Chondrocyte (in vitro differentiated cells): ENCODE results near the gene DISC1. TPM values are rescaled to one million over a fixed set of nuclear protein-coding genes. Genes with fewer than 3 reads are reported as not detected.

ENCODE experiments used
- DNase-seq: peaks from one replicate; pipeline ENCODE4 v3.0.0; 2021; ENCODE audit warnings: mixed read lengths, low spot score
- H3K27ac Mint-ChIP-seq: one replicate; pipeline ENCODE4 v1.8.0; 2021; ENCODE audit warnings: mild to moderate bottlenecking, moderate library complexity, mixed read lengths; ENCODE audit not compliant: unreplicated experiment
- H3K27me3 Mint-ChIP-seq: 2 replicates; pipeline ENCODE4 v1.8.0; 2021; ENCODE audit warnings: low read depth, mixed read lengths
- H3K36me3 Mint-ChIP-seq: 2 replicates; pipeline ENCODE4 v1.8.0; 2021; ENCODE audit warnings: low read depth, mixed read lengths
- H3K4me1 Mint-ChIP-seq: 2 replicates; pipeline ENCODE4 v1.8.0; 2021; ENCODE audit warnings: low read depth, mild to moderate bottlenecking, mixed read lengths
- H3K4me3 Mint-ChIP-seq: one replicate; pipeline ENCODE4 v1.8.0; 2021; ENCODE audit warnings: mild to moderate bottlenecking, moderate library complexity, mixed read lengths; ENCODE audit not compliant: unreplicated experiment
- H3K9me3 Mint-ChIP-seq: 2 replicates; pipeline ENCODE4 v1.8.0; 2021; ENCODE audit warnings: low read depth, mixed read lengths
- CTCF ChIP-seq: fragments of 200-600 bp; sonication (generic); IDR thresholded peaks from 2 replicates; pipeline ENCODE4 v1.5.0; 2021; ENCODE audit warnings: antibody characterized with exemption, mild to moderate bottlenecking, moderate library complexity
- total RNA-seq: library from RNA; stranded (reverse); gene quantifications from 3 replicates; pipeline ENCODE4 v1.2.1, GENCODE V29; 2021

Gene DISC1
- total RNA-seq, 1 donor from 2014 or later: 5.0 TPM

GRCh38 chr1:231853588-231854207 lies 227.1 kb downstream of the DISC1 start:
- no peak for DNase-seq
- H3K36me3 Mint-ChIP-seq: no peaks in the 10 kb centered on the region
- H3K27ac Mint-ChIP-seq: no peak overlapping the region
- no peaks in the 10 kb centered on the region for H3K4me1 Mint-ChIP-seq
- H3K9me3 Mint-ChIP-seq: no peaks in the 10 kb centered on the region
- no peak for TF ChIP-seq CTCF
- H3K4me3 Mint-ChIP-seq: no peak overlapping the region
- no peaks in the 10 kb centered on the region for H3K27me3 Mint-ChIP-seq

GRCh38 chr1:231855361-231855760 lies 228.8 kb downstream of the DISC1 start:
- Mint-ChIP-seq H3K27ac (no peak overlapping the region), H3K36me3 (no peaks in the 10 kb centered on the region), H3K4me1 (no peaks in the 10 kb centered on the region), H3K27me3 (no peaks in the 10 kb centered on the region), H3K4me3 (no peak overlapping the region), H3K9me3 (no peaks in the 10 kb centered on the region)
- DNase-seq: no peak
- TF ChIP-seq CTCF: no peak

- Mint-ChIP-seq H3K27me3 (no peaks in the 10 kb centered on the region), H3K9me3 (no peaks in the 10 kb centered on the region), H3K4me1 (peaks cover 2% of the 10 kb centered on the region), H3K27ac (no peak overlapping the region), H3K4me3 (no peak overlapping the region), H3K36me3 (no peaks in the 10 kb centered on the region)
- no peak for TF ChIP-seq CTCF
- DNase-seq: no peak
Measured at GRCh38 chr1:231855926-231856325, 229.3 kb downstream of the DISC1 start.

GRCh38 chr1:231856426-231856825 lies 229.8 kb downstream of the DISC1 start:
- TF ChIP-seq CTCF: no peak
- no peak for DNase-seq
- Mint-ChIP-seq H3K27me3 (no peaks in the 10 kb centered on the region), H3K36me3 (no peaks in the 10 kb centered on the region), H3K9me3 (no peaks in the 10 kb centered on the region), H3K4me1 (peaks cover 2% of the 10 kb centered on the region), H3K4me3 (no peak overlapping the region), H3K27ac (no peak overlapping the region)

GRCh38 chr1:231856894-231857293 lies 230.3 kb downstream of the DISC1 start:
- DNase-seq: no peak
- Mint-ChIP-seq H3K4me3 (no peak overlapping the region), H3K36me3 (no peaks in the 10 kb centered on the region), H3K27me3 (no peaks in the 10 kb centered on the region), H3K27ac (no peak overlapping the region), H3K9me3 (no peaks in the 10 kb centered on the region), H3K4me1 (peaks cover 7% of the 10 kb centered on the region)
- no peak for TF ChIP-seq CTCF
